Keratinocyte (primary cell): ENCODE measurements around the gene LIN28B. TPM values are rescaled to one million over a fixed set of nuclear protein-coding genes. Genes with fewer than 3 reads are reported as not detected.

Experiments
- DNase-seq: peaks from one replicate; pipeline ENCODE4 v3.0.0-alpha.2; 2011; ENCODE audit warnings: low read depth, missing footprints, low spot score
- FAIRE-seq: peaks from 2 replicates; lab custom pipeline; 2011; peaks lifted over from hg19 to GRCh38; lab: Jason Lieb, UNC
- H2AFZ ChIP-seq: 2 replicates; pipeline ENCODE4 v1.6.0; 2012; ENCODE audit warnings: low read length, control low read depth, inconsistent platforms; ENCODE audit not compliant: control insufficient read depth
- H3K27ac ChIP-seq: 2 replicates; pipeline ENCODE4 v1.5.1; 2011; ENCODE audit warnings: low read length; ENCODE audit not compliant: control insufficient read depth, insufficient read depth
- H3K27me3 ChIP-seq: 3 replicates; pipeline ENCODE4 v1.6.0; 2011; ENCODE audit warnings: low read length; ENCODE audit not compliant: control insufficient read depth, insufficient read depth; ENCODE audit errors: extremely low read depth
- H3K36me3 ChIP-seq, 2 experiments: 2 replicates in 1 of 2; 3 replicates in 1 of 2; pipeline ENCODE4 v1.5.1; 2011; ENCODE audit warnings: low read length in 2 of 2, mild to moderate bottlenecking in 1 of 2; ENCODE audit not compliant: control insufficient read depth in 2 of 2, insufficient read depth in 2 of 2; ENCODE audit errors: extremely low read depth in 1 of 2
- H3K4me1 ChIP-seq: 3 replicates; pipeline ENCODE4 v1.5.1; 2011; ENCODE audit warnings: low read length; ENCODE audit not compliant: control insufficient read depth, insufficient read depth; ENCODE audit errors: extremely low read depth
- H3K4me2 ChIP-seq: 3 replicates; pipeline ENCODE4 v1.6.0; 2011; ENCODE audit warnings: low read depth, low read length; ENCODE audit not compliant: control insufficient read depth, insufficient read depth; ENCODE audit errors: extremely low read depth
- H3K4me3 ChIP-seq, 3 experiments: fragments of 200-600 bp in 1 of 3; sonication (generic) in 1 of 3; 2 replicates in 2 of 3; 3 replicates in 1 of 3; pipeline ENCODE4 v1.5.1; 2011 to 2016; ENCODE audit warnings: low read length in 3 of 3, mild to moderate bottlenecking in 3 of 3, control low read depth in 2 of 3, inconsistent platforms in 1 of 3, low read depth in 1 of 3, mixed read lengths in 1 of 3, mixed run types in 1 of 3, moderate library complexity in 1 of 3; ENCODE audit not compliant: control insufficient read depth in 2 of 3, insufficient read depth in 2 of 3; ENCODE audit errors: extremely low read depth in 1 of 3
- H3K79me2 ChIP-seq: 2 replicates; pipeline ENCODE4 v1.6.0; 2012; ENCODE audit warnings: low read length; ENCODE audit not compliant: control insufficient read depth, insufficient read depth
- H3K9ac ChIP-seq: 3 replicates; pipeline ENCODE4 v1.6.0; 2011; ENCODE audit warnings: low read length; ENCODE audit not compliant: control insufficient read depth, insufficient read depth; ENCODE audit errors: extremely low read depth
- H3K9me1 ChIP-seq: 3 replicates; pipeline ENCODE4 v1.6.0; 2011; ENCODE audit warnings: low read length; ENCODE audit not compliant: control insufficient read depth, insufficient read depth; ENCODE audit errors: extremely low read depth
- H3K9me3 ChIP-seq: 2 replicates; pipeline ENCODE4 v1.5.1; 2012; ENCODE audit warnings: low read depth, low read length; ENCODE audit not compliant: control insufficient read depth
- H4K20me1 ChIP-seq: 3 replicates; pipeline ENCODE4 v1.6.0; 2011; ENCODE audit warnings: low read length; ENCODE audit not compliant: control insufficient read depth, insufficient read depth; ENCODE audit errors: extremely low read depth
- EZH2 ChIP-seq: IDR thresholded peaks from one replicate; pipeline ENCODE4 v1.6.1; 2012; ENCODE audit warnings: inconsistent platforms, mild to moderate bottlenecking, low read length, moderate library complexity
- dilution Hi-C: fragments of 300-500 bp; cut with MboI; formaldehyde crosslinking; loops from one replicate; pipeline ENCODE4 v1.7.0; 2020; ENCODE audit warnings: low sequenced_read_pairs; ENCODE audit not compliant: extremely low pct_ligation_motif_present
- polyA plus RNA-seq, 5 experiments: library from polyadenylated mRNA; depleted of rRNA in 3 of 5; stranded (reverse) in 3 of 5; stranded (forward) in 1 of 5; unstranded in 1 of 5; fragments of >200 nt; gene quantifications; 1 replicate in 1 of 5; 2 replicates in 3 of 5; 3 replicates in 1 of 5; pipeline versions ENCODE4 v1.2.1 to v1.2.3, GENCODE V29; 2011 to 2012; ENCODE audit warnings: missing spikeins in 2 of 5, low read depth in 1 of 5, low replicate concordance in 1 of 5
- TF ChIP-seq, protein P1 (sequence below), 3 experiments: IDR thresholded peaks in 1 of 3; conservative IDR thresholded peaks in 1 of 3; optimal IDR thresholded peaks in 1 of 3; 2 replicates in 2 of 3; 3 replicates in 1 of 3; pipeline versions ENCODE3 to v1.5.1; 2011; ENCODE audit warnings: low read length in 3 of 3, mild to moderate bottlenecking in 3 of 3, moderate library complexity in 2 of 3, control low read depth in 1 of 3, inconsistent platforms in 1 of 3; ENCODE audit not compliant: insufficient read depth in 2 of 3; ENCODE audit errors: extremely low read depth in 1 of 3

The LIN28B gene
- polyA plus RNA-seq, 1 donor (not counting 4 experiments of a cell fraction or from before 2014, with no cell fraction given) = not detected

GRCh38 chr6:105069821-105070445 is 113.0 kb downstream of the LIN28B start:
- Histone ChIP-seq H3K9me3 (no peaks in the 10 kb centered on the region), H3K27me3 (peaks cover 8% of the 10 kb centered on the region), H4K20me1 (no peaks in the 10 kb centered on the region), H3K4me1 (no peaks in the 10 kb centered on the region), H2AFZ (no peak overlapping the region), H3K27ac (no peak overlapping the region), H3K36me3 (no peaks in the 10 kb centered on the region), H3K9ac (no peak overlapping the region), H3K4me3 (no peak overlapping the region), H3K9me1 (no peaks in the 10 kb centered on the region), H3K4me2 (no peak overlapping the region), H3K79me2 (no peaks in the 10 kb centered on the region)
- no peak for TF ChIP-seq EZH2
- TF ChIP-seq, protein P1, sequence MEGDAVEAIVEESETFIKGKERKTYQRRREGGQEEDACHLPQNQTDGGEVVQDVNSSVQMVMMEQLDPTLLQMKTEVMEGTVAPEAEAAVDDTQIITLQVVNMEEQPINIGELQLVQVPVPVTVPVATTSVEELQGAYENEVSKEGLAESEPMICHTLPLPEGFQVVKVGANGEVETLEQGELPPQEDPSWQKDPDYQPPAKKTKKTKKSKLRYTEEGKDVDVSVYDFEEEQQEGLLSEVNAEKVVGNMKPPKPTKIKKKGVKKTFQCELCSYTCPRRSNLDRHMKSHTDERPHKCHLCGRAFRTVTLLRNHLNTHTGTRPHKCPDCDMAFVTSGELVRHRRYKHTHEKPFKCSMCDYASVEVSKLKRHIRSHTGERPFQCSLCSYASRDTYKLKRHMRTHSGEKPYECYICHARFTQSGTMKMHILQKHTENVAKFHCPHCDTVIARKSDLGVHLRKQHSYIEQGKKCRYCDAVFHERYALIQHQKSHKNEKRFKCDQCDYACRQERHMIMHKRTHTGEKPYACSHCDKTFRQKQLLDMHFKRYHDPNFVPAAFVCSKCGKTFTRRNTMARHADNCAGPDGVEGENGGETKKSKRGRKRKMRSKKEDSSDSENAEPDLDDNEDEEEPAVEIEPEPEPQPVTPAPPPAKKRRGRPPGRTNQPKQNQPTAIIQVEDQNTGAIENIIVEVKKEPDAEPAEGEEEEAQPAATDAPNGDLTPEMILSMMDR (optimal IDR thresholded peaks at IDR 0.05 in 1 of 3, IDR thresholded peaks at IDR 0.05 in 1 of 3, conservative IDR thresholded peaks at IDR 0.05 in 1 of 3; ENCODE audit: extremely low read depth in 1 of 3, insufficient read depth in 2 of 3, low read length in 3 of 3) = no peak
- dilution Hi-C loops = no loop called here
- FAIRE-seq = no peak
- no peak for DNase-seq

GRCh38 chr6:105072798-105073199 is 115.9 kb downstream of the LIN28B start:
- Histone ChIP-seq H3K4me2 (no peak overlapping the region), H2AFZ (no peak overlapping the region), H4K20me1 (no peaks in the 10 kb centered on the region), H3K9me1 (no peaks in the 10 kb centered on the region), H3K36me3 (no peaks in the 10 kb centered on the region), H3K79me2 (no peaks in the 10 kb centered on the region), H3K27ac (no peak overlapping the region), H3K27me3 (peaks cover 3% of the 10 kb centered on the region), H3K9ac (no peak overlapping the region), H3K4me3 (no peak overlapping the region), H3K4me1 (no peaks in the 10 kb centered on the region), H3K9me3 (no peaks in the 10 kb centered on the region)
- FAIRE-seq (no peak), DNase-seq (no peak)
- dilution Hi-C loops = no loop called here
- TF ChIP-seq EZH2 = no peak
- TF ChIP-seq, protein P1 (optimal IDR thresholded peaks at IDR 0.05 in 1 of 3, IDR thresholded peaks at IDR 0.05 in 1 of 3, conservative IDR thresholded peaks at IDR 0.05 in 1 of 3; ENCODE audit: extremely low read depth in 1 of 3, insufficient read depth in 2 of 3, low read length in 3 of 3) = no peak
